ENCODE measurements around the gene LRRC28. TPM values are rescaled to one million over a fixed set of nuclear protein-coding genes. Genes with fewer than 3 reads are reported as not detected.

The LRRC28 gene
- total RNA-seq, 1 experiment from 2014 or later: 39.3 TPM

GRCh38 chr15:99390667-99391066 is 139.4 kb downstream of the LRRC28 start:
- TF ChIP-seq REST (IDR thresholded peaks at IDR 0.05; ENCODE audit: insufficient read depth in 1 of 2, low read depth in 2 of 2, low read length in 1 of 2): no peak
- TF ChIP-seq SIN3A (IDR thresholded peaks at IDR 0.05; ENCODE audit: borderline replicate concordance, insufficient read depth, low read depth, low read length): no peak
- TF ChIP-seq CTCF (IDR thresholded peaks at IDR 0.05): peak; percentile 11; the same call in 1 of the 2 replicates
- no peak for TF ChIP-seq TCF7L2 (IDR thresholded peaks at IDR 0.05; ENCODE audit: low read depth, low read length)
- TF ChIP-seq POLR2AphosphoS5 (IDR thresholded peaks at IDR 0.05; ENCODE audit: low read depth, low read length): no peak
- no peaks in the 10 kb centered on the region; the same call in 1 of the 2 replicates for H3K36me3 ChIP-seq (ENCODE audit: control insufficient read depth, insufficient read depth, low read length)
- POLR2A ChIA-PET: no interaction called here
- no peak overlapping the region for H3K4me3 ChIP-seq (ENCODE audit: low read depth in 2 of 2, low read length in 2 of 2)
- H3K27me3 ChIP-seq (ENCODE audit: control insufficient read depth, insufficient read depth, low read length): no peaks in the 10 kb centered on the region
- no TSS peak for BruUV-seq (replicated peaks)
- no peak overlapping the region for H3K27ac ChIP-seq (ENCODE audit: low read length)
- intact Hi-C loops (cut with micrococcal nuclease; ENCODE audit: unreplicated experiment): no loop called here
- no peak for ATAC-seq
- H3K9me3 ChIP-seq (ENCODE audit: control insufficient read depth, insufficient read depth, low read depth, low read length): peaks cover 6% of the 10 kb centered on the region; the same call in 1 of the 2 replicates
- CTCF ChIA-PET: no interaction called here
- in situ Hi-C loops (cut with HindIII; ENCODE audit: low pct_unique_long_range_greater_than_20kb, low sequenced_read_pairs): no loop called here
- H3K4me1 ChIP-seq (ENCODE audit: control insufficient read depth, insufficient read depth, low read length): no peaks in the 10 kb centered on the region
- DNase-seq (ENCODE audit: low read depth, low spot score): no peak

DNA sequence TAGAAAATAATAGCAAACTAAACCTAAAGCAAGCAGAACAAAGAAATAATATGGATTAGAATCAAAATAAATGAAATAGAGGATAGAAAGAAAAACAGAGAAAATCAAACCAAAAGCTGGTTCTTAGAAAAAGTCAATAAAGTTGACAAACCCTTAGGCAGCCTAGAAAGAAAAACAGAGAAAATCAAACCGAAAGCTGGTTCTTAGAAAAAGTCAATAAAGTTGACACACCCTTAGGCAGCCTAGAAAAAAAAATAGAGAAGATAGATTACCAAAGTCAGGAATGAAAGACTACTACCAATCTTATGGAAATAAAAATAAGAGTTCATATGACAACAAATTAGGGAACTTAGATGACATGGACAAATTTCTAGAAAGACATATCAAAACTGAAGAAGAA is 142.4 kb downstream of the LRRC28 start:
- POLR2A ChIA-PET: no interaction called here
- in situ Hi-C loops (cut with HindIII; ENCODE audit: low pct_unique_long_range_greater_than_20kb, low sequenced_read_pairs): no loop called here
- TF ChIP-seq SIN3A (IDR thresholded peaks at IDR 0.05; ENCODE audit: borderline replicate concordance, insufficient read depth, low read depth, low read length): no peak
- intact Hi-C loops (cut with micrococcal nuclease; ENCODE audit: unreplicated experiment): no loop called here
- Histone ChIP-seq H3K36me3 (ENCODE audit: control insufficient read depth, insufficient read depth, low read length) (no peaks in the 10 kb centered on the region), H3K27me3 (ENCODE audit: control insufficient read depth, insufficient read depth, low read length) (no peaks in the 10 kb centered on the region), H3K4me3 (ENCODE audit: low read depth in 2 of 2, low read length in 2 of 2) (no peak overlapping the region), H3K4me1 (ENCODE audit: control insufficient read depth, insufficient read depth, low read length) (no peaks in the 10 kb centered on the region), H3K27ac (ENCODE audit: low read length) (no peak overlapping the region), H3K9me3 (ENCODE audit: control insufficient read depth, insufficient read depth, low read depth, low read length) (peaks cover 6% of the 10 kb centered on the region; the same call in 1 of the 2 replicates)
- no peak for ATAC-seq
- DNase-seq (ENCODE audit: low read depth, low spot score): no peak
- no TSS peak for BruUV-seq (replicated peaks)
- CTCF ChIA-PET: interaction anchor here (0.7 kb wide), 1 partner anchor 204 kb away, joined by 4 read pairs; no protein-coding TSS in a partner anchor

- in situ Hi-C loops (cut with HindIII; ENCODE audit: low pct_unique_long_range_greater_than_20kb, low sequenced_read_pairs) (no loop called here), intact Hi-C loops (cut with micrococcal nuclease; ENCODE audit: unreplicated experiment) (no loop called here)
- DNase-seq (ENCODE audit: low read depth, low spot score) (no peak), ATAC-seq (no peak)
- BruUV-seq (replicated peaks): no TSS peak
- CTCF ChIA-PET: no interaction called here
- no peaks in the 10 kb centered on the region for H3K27me3 ChIP-seq (ENCODE audit: control insufficient read depth, insufficient read depth, low read length)
- no peaks in the 10 kb centered on the region for H3K36me3 ChIP-seq (ENCODE audit: control insufficient read depth, insufficient read depth, low read length)
- no peaks in the 10 kb centered on the region for H3K4me1 ChIP-seq (ENCODE audit: control insufficient read depth, insufficient read depth, low read length)
- no peak for TF ChIP-seq CTCF (IDR thresholded peaks at IDR 0.05)
- TF ChIP-seq POLR2AphosphoS5 (IDR thresholded peaks at IDR 0.05; ENCODE audit: low read depth, low read length): no peak
- TF ChIP-seq REST (IDR thresholded peaks at IDR 0.05; ENCODE audit: insufficient read depth in 1 of 2, low read depth in 2 of 2, low read length in 1 of 2): no peak
- TF ChIP-seq SIN3A (IDR thresholded peaks at IDR 0.05; ENCODE audit: borderline replicate concordance, insufficient read depth, low read depth, low read length): no peak
- TF ChIP-seq TCF7L2 (IDR thresholded peaks at IDR 0.05; ENCODE audit: low read depth, low read length): no peak
- peaks cover 6% of the 10 kb centered on the region; the same call in 1 of the 2 replicates for H3K9me3 ChIP-seq (ENCODE audit: control insufficient read depth, insufficient read depth, low read depth, low read length)
- H3K27ac ChIP-seq (ENCODE audit: low read length): no peak overlapping the region
- POLR2A ChIA-PET: no interaction called here
- no peak overlapping the region for H3K4me3 ChIP-seq (ENCODE audit: low read depth in 2 of 2, low read length in 2 of 2)
These were observed 145.1 kb downstream of the LRRC28 start for GRCh38 chr15:99396375-99396774.
